Bone marrow (tissue), 2 donors: ENCODE measurements around the gene FAM117A.
"Not testable (repeated sequence)": the region's sequence is repeated elsewhere in the genome, so short reads cannot be mapped to it uniquely, and the experiment has no call there.

Experiments used
- DNase-seq, 2 donors: peaks; one replicate each; lab custom pipeline; 2025; lab: John Stamatoyannopoulos, UW

The FAM117A gene

GRCh38 chr17:49762151-49762941, 1.6 kb downstream of the FAM117A start:
- DNase-seq, result no peak

- no peak for DNase-seq
Observed at GRCh38 chr17:49760932-49761558, 2.9 kb downstream of the FAM117A start.

- DNase-seq, result no peak
Observed at GRCh38 chr17:49760296-49760695, 3.6 kb downstream of the FAM117A start.

- no peak for DNase-seq
Observed at GRCh38 chr17:49759203-49759602, 4.7 kb downstream of the FAM117A start.

- DNase-seq, result not testable (repeated sequence)
Observed at GRCh38 chr17:49758464-49759010, 5.4 kb downstream of the FAM117A start.

GRCh38 chr17:49757151-49757777, 6.7 kb downstream of the FAM117A start:
- DNase-seq, result no peak

- DNase-seq, result no peak
Observed at GRCh38 chr17:49756323-49757150, 7.4 kb downstream of the FAM117A start.

GRCh38 chr17:49755663-49756283, 8.2 kb downstream of the FAM117A start:
- no peak for DNase-seq

GRCh38 chr17:49753959-49754391, 10.0 kb downstream of the FAM117A start:
- no peak for DNase-seq

GRCh38 chr17:49752508-49752907, 11.4 kb downstream of the FAM117A start:
- no peak for DNase-seq

- DNase-seq, result no peak
Observed at GRCh38 chr17:49749730-49750129, 14.2 kb downstream of the FAM117A start.

- DNase-seq, result no peak
Observed at GRCh38 chr17:49748791-49749190, 15.1 kb downstream of the FAM117A start.

GRCh38 chr17:49748223-49748622, 15.7 kb downstream of the FAM117A start:
- no peak for DNase-seq

GRCh38 chr17:49747632-49748031, 16.3 kb downstream of the FAM117A start:
- no peak for DNase-seq

GRCh38 chr17:49746791-49747490, 17.0 kb downstream of the FAM117A start:
- no peak for DNase-seq

- DNase-seq, result no peak
Observed at GRCh38 chr17:49745175-49746139, 18.5 kb downstream of the FAM117A start.

- DNase-seq, result no peak
Observed at GRCh38 chr17:49742166-49742638, 21.7 kb downstream of the FAM117A start.

- DNase-seq, result no peak
Observed at GRCh38 chr17:49741692-49742076, 22.2 kb downstream of the FAM117A start.

GRCh38 chr17:49741009-49741691, 22.8 kb downstream of the FAM117A start:
- DNase-seq, result no peak
